ENCODE data around the gene ATG7. TPM values are rescaled to one million over a fixed set of nuclear protein-coding genes. Genes with fewer than 3 reads are reported as not detected.
A peak's percentile ranks its signal among the peaks of the same experiment; 100 is the strongest.

ATG7 gene
- total RNA-seq, 2 experiments from 2014 or later: 21.7 to 28.4 TPM

DNA sequence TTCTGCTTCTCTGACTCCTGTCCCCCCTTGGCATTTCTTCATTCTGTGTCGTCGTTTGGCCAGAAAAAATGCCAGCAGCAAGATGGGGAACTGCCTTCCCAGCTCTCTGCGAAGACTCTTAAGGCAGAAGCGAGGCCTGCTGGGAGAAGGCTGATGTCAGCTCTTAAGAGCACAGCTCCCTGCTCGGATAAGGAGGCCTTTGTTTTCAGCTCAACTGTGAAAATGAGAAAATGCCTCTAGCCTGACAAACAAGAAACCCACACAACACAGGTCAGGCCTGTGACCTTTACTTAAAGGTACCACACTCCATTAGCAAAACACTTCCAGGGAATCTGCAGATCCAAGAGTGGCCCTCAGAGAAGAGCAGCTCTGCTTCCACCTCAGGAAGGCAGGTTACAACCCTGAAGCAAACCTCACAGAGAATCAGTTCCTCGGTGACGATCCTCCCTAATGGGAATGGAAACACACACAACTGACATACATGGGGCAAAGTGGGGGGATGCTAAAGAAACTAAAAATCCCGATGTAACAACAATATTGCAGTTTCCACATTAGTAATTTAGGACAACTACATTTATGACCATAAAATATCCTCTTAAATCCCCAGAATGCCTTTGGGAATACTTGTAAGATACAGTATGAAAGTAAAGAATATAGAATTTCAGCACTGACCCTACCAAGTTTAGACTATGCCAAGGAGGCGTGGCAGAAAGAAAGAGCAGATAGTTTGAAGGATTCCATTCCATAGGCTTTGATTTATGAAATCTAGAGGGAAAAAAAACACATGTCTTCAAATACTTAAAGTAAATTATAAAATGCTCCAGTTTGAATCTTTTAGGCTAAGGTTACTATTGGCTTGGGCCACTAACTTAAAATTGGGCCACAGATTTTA lies 319.4 kb downstream of the ATG7 start:
- Histone ChIP-seq H3K4me1 (ENCODE audit: insufficient read depth, low read length, poor library complexity, severe bottlenecking) (peaks cover 33% of the 10 kb centered on the region), H3K9me3 (ENCODE audit: low read length) (peaks cover 5% of the 10 kb centered on the region; the same call in 1 of the 2 replicates), H3K36me3 (ENCODE audit: insufficient read depth, low read length) (peaks cover 50% of the 10 kb centered on the region), H2AFZ (ENCODE audit: low read length) (no peak overlapping the region), H4K20me1 (ENCODE audit: insufficient read depth, low read length) (peaks cover 11% of the 10 kb centered on the region), H3K4me3 (ENCODE audit: low read depth, low read length, poor library complexity, severe bottlenecking) (no peak overlapping the region), H3K9me2 (ENCODE audit: insufficient read depth, low read length) (no peaks in the 10 kb centered on the region), H3K27ac (ENCODE audit: low read depth, low read length, poor library complexity, severe bottlenecking) (no peak overlapping the region), H3K4me2 (ENCODE audit: low read length) (no peak overlapping the region), H3K79me2 (ENCODE audit: insufficient read depth, low read depth, low read length) (peaks cover 73% of the 10 kb centered on the region)
- POLR2A ChIA-PET: interaction anchor here (0.6 to 1.5 kb wide), 4 partner anchors 8 to 54 kb away, joined by 3 to 4 read pairs (median 4); no protein-coding TSS in a partner anchor
- no TSS peak for BruUV-seq (replicated peaks)
- TF ChIP-seq EZH2phosphoT487 (IDR thresholded peaks at IDR 0.05; ENCODE audit: borderline replicate concordance, low read depth, low read length): no peak
- TF ChIP-seq, protein P1, sequence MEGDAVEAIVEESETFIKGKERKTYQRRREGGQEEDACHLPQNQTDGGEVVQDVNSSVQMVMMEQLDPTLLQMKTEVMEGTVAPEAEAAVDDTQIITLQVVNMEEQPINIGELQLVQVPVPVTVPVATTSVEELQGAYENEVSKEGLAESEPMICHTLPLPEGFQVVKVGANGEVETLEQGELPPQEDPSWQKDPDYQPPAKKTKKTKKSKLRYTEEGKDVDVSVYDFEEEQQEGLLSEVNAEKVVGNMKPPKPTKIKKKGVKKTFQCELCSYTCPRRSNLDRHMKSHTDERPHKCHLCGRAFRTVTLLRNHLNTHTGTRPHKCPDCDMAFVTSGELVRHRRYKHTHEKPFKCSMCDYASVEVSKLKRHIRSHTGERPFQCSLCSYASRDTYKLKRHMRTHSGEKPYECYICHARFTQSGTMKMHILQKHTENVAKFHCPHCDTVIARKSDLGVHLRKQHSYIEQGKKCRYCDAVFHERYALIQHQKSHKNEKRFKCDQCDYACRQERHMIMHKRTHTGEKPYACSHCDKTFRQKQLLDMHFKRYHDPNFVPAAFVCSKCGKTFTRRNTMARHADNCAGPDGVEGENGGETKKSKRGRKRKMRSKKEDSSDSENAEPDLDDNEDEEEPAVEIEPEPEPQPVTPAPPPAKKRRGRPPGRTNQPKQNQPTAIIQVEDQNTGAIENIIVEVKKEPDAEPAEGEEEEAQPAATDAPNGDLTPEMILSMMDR (conservative IDR thresholded peaks at IDR 0.05; ENCODE audit: low read length): no peak
- CTCF ChIA-PET (ENCODE audit: unreplicated experiment): no interaction called here
- intact Hi-C loops (cut with micrococcal nuclease; ENCODE audit: unreplicated experiment): no loop called here
- DNase-seq (ENCODE audit: low spot score): no peak

- Histone ChIP-seq H3K36me3 (ENCODE audit: insufficient read depth, low read length) (peaks cover 60% of the 10 kb centered on the region), H3K27ac (ENCODE audit: low read depth, low read length, poor library complexity, severe bottlenecking) (no peak overlapping the region), H3K4me1 (ENCODE audit: insufficient read depth, low read length, poor library complexity, severe bottlenecking) (peaks cover 33% of the 10 kb centered on the region), H3K79me2 (ENCODE audit: insufficient read depth, low read depth, low read length) (peaks cover 76% of the 10 kb centered on the region), H3K9me3 (ENCODE audit: low read length) (peaks cover 8% of the 10 kb centered on the region; the same call in 1 of the 2 replicates), H2AFZ (ENCODE audit: low read length) (no peak overlapping the region), H3K4me2 (ENCODE audit: low read length) (peak overlapping the region; percentile 10), H3K9me2 (ENCODE audit: insufficient read depth, low read length) (no peaks in the 10 kb centered on the region), H4K20me1 (ENCODE audit: insufficient read depth, low read length) (peaks cover 6% of the 10 kb centered on the region), H3K4me3 (ENCODE audit: low read depth, low read length, poor library complexity, severe bottlenecking) (no peak overlapping the region)
- BruUV-seq (replicated peaks): no TSS peak
- POLR2A ChIA-PET: interaction anchor here (0.5 to 0.7 kb wide), 2 partner anchors 134 to 1121 kb away, joined by 3 to 5 read pairs; no protein-coding TSS in a partner anchor
- intact Hi-C loops (cut with micrococcal nuclease; ENCODE audit: unreplicated experiment): no loop called here
- no peak for DNase-seq (ENCODE audit: low spot score)
- TF ChIP-seq EZH2phosphoT487 (IDR thresholded peaks at IDR 0.05; ENCODE audit: borderline replicate concordance, low read depth, low read length): no peak
- TF ChIP-seq, protein P1 (conservative IDR thresholded peaks at IDR 0.05; ENCODE audit: low read length): no peak
- CTCF ChIA-PET (ENCODE audit: unreplicated experiment): interaction anchor here (0.6 kb wide), 1 partner anchor 46 kb away, joined by 3 read pairs; no protein-coding TSS in a partner anchor
Observed at GRCh38 chr3:11592445-11593298, 320.5 kb downstream of the ATG7 start.

Measured in OCI-LY7 (cell line).